ENCODE results near the gene CACNA1G.

DNA sequence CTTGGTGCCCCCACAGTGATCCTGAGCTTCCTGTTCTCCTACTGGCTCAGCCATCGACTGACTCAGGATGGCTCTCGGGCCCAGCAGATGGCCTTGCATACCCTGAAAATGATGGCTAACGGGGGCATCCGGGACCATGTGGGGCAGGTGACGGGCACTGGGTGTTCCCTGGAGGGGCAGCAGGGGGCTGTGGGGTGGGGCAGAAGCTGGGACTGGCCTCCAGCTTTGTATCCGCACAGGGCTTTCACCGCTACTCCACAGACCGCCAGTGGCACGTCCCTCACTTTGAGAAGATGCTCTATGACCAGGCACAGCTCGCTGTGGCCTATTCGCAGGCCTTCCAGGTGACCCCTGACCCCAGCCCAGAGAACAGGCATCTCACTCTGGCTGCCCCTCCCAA lies 10.5 kb upstream of the CACNA1G start:
- TF ChIP-seq, protein P1, sequence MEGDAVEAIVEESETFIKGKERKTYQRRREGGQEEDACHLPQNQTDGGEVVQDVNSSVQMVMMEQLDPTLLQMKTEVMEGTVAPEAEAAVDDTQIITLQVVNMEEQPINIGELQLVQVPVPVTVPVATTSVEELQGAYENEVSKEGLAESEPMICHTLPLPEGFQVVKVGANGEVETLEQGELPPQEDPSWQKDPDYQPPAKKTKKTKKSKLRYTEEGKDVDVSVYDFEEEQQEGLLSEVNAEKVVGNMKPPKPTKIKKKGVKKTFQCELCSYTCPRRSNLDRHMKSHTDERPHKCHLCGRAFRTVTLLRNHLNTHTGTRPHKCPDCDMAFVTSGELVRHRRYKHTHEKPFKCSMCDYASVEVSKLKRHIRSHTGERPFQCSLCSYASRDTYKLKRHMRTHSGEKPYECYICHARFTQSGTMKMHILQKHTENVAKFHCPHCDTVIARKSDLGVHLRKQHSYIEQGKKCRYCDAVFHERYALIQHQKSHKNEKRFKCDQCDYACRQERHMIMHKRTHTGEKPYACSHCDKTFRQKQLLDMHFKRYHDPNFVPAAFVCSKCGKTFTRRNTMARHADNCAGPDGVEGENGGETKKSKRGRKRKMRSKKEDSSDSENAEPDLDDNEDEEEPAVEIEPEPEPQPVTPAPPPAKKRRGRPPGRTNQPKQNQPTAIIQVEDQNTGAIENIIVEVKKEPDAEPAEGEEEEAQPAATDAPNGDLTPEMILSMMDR (IDR thresholded peaks at IDR 0.05 in 8 of 11, conservative IDR thresholded peaks at IDR 0.05 in 3 of 11) = no peak
- TF ChIP-seq POLR2AphosphoS5 (IDR thresholded peaks at IDR 0.05) = no peak

Data from spleen (tissue), 7 donors.